ENCODE data around the gene PDCD11.
"Not testable (repeated sequence)": the region's sequence is repeated elsewhere in the genome, so short reads cannot be mapped to it uniquely, and the experiment has no call there.

The PDCD11 gene

GRCh38 chr10:103472005-103472404, 75.6 kb downstream of the PDCD11 start:
- DNase-seq (ENCODE audit: low spot score), result no peak

- DNase-seq (ENCODE audit: low spot score), result no peak
These were observed 76.8 kb downstream of the PDCD11 start for GRCh38 chr10:103473261-103473671.

GRCh38 chr10:103474077-103474476, 77.7 kb downstream of the PDCD11 start:
- DNase-seq (ENCODE audit: low spot score), result no peak

GRCh38 chr10:103475437-103475836, 79.0 kb downstream of the PDCD11 start:
- DNase-seq (ENCODE audit: low spot score), result no peak

GRCh38 chr10:103476046-103476768, 79.8 kb downstream of the PDCD11 start:
- DNase-seq (ENCODE audit: low spot score), result no peak

- no peak for DNase-seq (ENCODE audit: low spot score)
These were observed 82.2 kb downstream of the PDCD11 start for GRCh38 chr10:103478671-103479070.

- no peak for DNase-seq (ENCODE audit: low spot score)
These were observed 82.7 kb downstream of the PDCD11 start, which contains the start of gene CALHM3 for GRCh38 chr10:103479135-103479534. TSS of gene CALHM3 (minus strand) at chr10:103479240. CDS start at chr10:103479032, 208 bp downstream.

GRCh38 chr10:103480521-103480920, 84.1 kb downstream of the PDCD11 start:
- DNase-seq (ENCODE audit: low spot score), result no peak

- peak; percentile 57 for DNase-seq (ENCODE audit: low spot score)
These were observed 85.6 kb downstream of the PDCD11 start for GRCh38 chr10:103481974-103482531.

GRCh38 chr10:103486635-103487409, 90.4 kb downstream of the PDCD11 start:
- DNase-seq (ENCODE audit: low spot score), result not testable (repeated sequence)

- DNase-seq (ENCODE audit: low spot score), result no peak
These were observed 90.9 kb downstream of the PDCD11 start for GRCh38 chr10:103487410-103487708.

- DNase-seq (ENCODE audit: low spot score), result no peak
These were observed 94.5 kb downstream of the PDCD11 start for GRCh38 chr10:103490986-103491314.

- peak; percentile 60 for DNase-seq (ENCODE audit: low spot score)
These were observed 95.4 kb downstream of the PDCD11 start for GRCh38 chr10:103491729-103492364.

- no peak for DNase-seq (ENCODE audit: low spot score)
These were observed 96.3 kb downstream of the PDCD11 start for GRCh38 chr10:103492655-103493261.

GRCh38 chr10:103493362-103493915, 97.0 kb downstream of the PDCD11 start, which contains the start of gene NEURL1:
TSS of gene NEURL1 (plus strand) at chr10:103493705. CDS start at chr10:103494388, 683 bp downstream.
- DNase-seq (ENCODE audit: low spot score), result no peak

GRCh38 chr10:103493916-103494877, 97.8 kb downstream of the PDCD11 start:
- DNase-seq (ENCODE audit: low spot score), result no peak

- DNase-seq (ENCODE audit: low spot score), result no peak
These were observed 98.9 kb downstream of the PDCD11 start for GRCh38 chr10:103495321-103495720.

Data from kidney capillary endothelial cell (primary cell).